B cell (primary cell): ENCODE data around the gene SERGEF.

Source experiments
- CTCF ChIP-seq: fragments of 200-600 bp; IDR thresholded peaks from one replicate; pipeline ENCODE4 v1.8.0; 2022; ENCODE audit warnings: antibody characterized with exemption, mild to moderate bottlenecking
- EZH2 ChIP-seq: IDR thresholded peaks from 2 replicates; pipeline ENCODE4 v1.6.1; 2012; ENCODE audit warnings: borderline replicate concordance, low read depth, mild to moderate bottlenecking, moderate library complexity, low read length; ENCODE audit not compliant: insufficient read depth, poor library complexity, severe bottlenecking

GRCh38 chr11:17790453-17790852, 222.4 kb downstream of the SERGEF start:
- TF ChIP-seq CTCF (no peak), EZH2 (no peak)
